ENCODE measurements around the gene LBHD1.
A peak's percentile ranks its signal among the peaks of the same experiment; 100 is the strongest.
"Not testable (repeated sequence)": the region's sequence is repeated elsewhere in the genome, so short reads cannot be mapped to it uniquely, and the experiment has no call there.

LBHD1 gene

DNA sequence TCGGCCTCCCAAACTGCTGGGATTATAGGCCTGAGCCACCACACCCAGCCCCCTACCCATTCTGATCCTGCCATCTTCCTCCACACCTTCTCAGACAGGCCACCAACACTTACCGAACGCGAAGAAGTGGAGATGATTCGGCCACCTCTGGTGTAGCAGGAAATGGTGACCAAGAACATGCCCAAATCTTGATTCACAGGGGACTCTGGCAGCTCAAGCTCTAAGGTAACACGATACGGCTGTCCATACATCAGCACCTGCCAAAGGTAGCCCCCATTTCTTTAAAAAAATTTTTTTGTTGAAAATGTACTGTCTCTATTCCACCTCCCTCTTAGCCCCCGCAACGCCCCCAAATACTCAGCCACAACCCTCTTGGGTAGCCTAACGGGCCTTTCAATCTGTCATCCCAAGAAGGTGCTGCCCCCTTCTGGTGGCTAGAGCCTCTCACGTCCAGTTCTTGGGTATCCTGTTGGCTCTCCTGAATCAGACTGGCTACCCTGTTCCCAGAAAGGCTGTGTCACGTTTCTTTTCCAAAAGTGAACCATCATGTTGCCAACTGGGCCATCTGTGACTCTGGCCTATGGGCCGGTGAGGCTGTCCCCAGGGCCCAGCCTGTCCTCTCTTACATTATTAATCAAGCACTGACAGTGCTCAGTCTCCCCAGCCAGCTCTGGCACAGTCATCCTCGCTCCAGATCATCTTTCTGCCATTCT lies 22.5 kb upstream of the LBHD1 start:
- DNase-seq (ENCODE audit: low read depth, low spot score) = peak; percentile 68

DNA sequence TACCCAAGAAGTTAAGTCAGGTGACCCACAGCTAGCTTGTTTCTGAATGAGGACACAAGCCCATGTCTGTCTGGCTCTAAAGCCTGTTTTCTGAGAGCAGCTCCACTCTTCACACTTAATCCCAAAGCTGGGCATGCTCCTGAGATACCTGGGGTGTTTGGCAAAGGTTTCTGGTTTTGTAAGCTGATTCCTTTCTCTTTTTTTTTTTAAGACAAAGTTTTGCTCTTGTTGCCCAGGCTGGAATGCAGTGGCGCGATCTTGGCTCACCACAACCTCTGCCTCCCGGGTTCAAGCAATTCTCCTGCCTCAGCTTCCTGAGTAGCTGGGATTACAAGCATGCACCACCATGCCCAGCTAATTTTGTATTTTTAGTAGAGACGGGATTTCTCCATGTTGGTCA lies 21.6 kb upstream of the LBHD1 start:
- DNase-seq (ENCODE audit: low read depth, low spot score) = not testable (repeated sequence)

DNA sequence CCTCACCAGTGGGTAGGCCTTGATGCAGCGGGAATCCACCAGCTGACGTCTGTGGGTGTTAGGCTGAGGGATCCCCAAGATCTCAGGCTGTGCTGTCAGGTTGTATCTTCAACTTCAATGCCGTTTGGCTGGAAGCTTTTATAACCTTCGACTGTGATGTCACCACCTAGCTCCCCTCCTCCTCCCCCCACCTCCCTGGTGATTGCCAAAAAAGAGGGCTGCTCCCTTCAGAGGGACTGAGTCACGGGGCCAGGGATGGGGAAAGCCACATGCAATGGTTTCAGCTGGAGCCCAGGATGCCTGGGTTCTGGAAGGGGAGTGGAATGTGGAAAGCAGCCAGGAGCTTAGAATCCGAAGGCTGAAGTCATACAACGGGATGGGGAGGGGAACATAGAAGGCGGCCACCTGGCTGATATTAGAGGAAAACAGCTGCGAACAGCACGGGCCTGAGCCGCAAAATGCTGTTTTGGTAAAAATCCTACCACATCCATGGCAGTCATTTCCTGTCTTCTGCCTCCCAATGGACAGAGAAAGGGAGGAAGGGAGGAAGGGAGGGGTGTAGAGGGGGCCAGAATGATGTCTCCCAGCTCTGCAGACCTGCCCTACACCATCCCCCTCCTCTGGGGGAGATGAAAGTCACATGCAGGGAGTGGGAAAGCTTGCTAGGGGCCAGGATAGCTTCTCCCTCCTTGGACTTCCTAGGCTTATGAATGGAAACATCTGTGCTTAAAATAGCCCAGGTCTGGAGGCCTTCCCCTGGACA lies 17.5 kb upstream of the LBHD1 start, which contains the start of gene LRRN4CL:
TSS of gene LRRN4CL (minus strand) at position 110 of the 763 bp plus-strand sequence. CDS start 1,022 bp downstream, outside the sequence.
- no peak for DNase-seq (ENCODE audit: low read depth, low spot score)

DNA sequence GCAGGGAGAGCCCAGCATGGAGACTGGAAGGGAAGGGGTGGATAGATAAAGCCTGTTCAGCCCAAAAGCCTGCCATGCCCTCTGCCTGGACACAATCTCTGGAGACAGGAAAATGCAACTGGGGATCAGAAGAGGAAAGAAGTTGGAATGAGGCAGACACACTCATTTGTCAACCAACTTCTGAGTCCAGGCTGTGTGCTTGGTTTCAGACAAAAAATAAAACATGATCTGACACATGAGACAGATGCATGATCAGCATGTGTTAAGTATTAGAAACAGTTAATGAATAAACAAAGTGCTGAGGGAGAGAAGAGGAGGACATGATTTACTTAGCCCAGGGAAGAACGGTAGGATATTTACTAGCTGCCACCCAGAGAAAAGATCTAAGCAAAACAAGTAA lies 16.4 kb upstream of the LBHD1 start:
- no peak for DNase-seq (ENCODE audit: low read depth, low spot score)

DNA sequence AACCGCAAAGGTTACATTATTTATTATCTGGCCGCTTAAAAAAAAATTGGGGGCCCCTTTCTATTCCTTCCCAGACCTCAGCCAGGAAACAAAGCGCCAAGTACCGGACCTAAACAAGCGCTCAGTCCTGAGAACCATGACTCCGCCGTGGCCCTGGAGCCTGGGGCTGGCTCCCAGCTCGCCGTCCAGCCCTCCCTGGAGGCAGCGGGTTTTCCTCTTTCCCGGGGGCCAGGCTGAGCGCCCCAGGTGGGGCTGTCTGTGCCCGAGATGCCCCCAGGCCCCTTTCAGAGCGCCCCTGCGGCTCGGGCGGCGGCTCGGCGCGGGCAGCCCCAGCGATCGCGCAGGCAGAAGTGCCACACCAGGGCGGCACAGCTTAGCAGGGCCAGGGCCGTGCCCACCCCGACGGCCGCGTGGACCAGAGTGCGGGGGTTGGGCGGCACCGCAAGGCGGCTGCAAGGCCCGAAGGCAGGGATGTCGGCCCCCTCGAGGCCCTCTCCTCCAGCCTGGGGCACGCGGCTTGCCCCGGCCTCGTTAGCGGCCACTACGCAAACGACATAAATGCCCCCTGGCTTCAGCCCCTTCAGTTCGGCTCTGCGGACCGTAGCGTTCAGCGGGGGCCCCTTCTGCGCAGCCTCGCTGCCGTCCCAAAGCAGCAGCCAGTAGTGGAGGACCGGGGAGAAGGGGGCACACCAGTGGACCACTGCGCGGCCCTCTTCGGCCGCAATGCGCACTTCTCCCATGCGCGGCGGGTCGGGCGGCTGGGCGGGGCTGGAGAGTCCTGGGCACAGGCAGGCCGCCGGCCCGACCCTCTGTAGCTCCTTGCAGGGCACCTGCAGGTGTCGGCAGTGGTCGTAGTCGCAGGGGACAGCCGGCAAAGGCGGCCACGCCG lies 15.7 kb upstream of the LBHD1 start:
- no peak for DNase-seq (ENCODE audit: low read depth, low spot score)

DNA sequence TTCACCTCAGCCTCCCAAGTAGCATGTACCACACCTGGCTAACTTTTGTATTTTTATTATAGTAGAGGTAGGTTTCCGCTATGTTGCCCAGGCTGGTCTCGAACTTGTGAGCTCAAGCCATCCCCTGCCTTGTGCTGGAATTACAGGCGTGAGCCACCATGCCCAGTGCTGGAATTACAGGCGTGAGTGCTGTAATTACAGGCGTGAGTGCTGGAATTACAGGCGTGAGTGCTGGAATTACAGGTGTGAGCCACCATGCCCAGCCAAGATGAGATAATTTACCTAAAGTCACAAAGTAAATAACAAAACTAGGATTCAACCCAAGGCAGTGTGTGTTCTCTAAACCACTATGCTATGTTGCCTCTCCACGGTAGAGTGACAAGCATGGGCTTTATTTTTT lies 10.5 kb upstream of the LBHD1 start:
- DNase-seq (ENCODE audit: low read depth, low spot score) = no peak

DNA sequence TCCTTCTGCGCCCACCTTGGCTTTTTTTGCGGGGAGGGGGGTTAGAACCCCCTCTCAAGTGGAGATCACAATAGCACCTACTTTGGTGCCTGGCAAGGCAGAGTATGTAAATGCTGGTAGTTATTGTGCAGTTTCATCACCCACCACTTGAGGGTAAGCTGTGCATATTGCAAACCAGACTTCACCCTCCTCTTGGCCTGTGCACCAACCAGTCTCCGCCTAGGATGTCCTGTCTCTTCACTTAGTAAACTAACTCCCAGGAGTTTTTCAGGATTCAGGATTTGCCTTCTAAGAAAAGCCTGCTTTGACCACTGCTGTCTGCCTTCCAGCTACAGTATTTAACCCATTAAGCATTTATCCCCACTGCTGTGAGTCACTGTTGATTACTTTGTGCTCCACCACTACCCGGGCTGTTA lies 8.8 kb upstream of the LBHD1 start:
- DNase-seq (ENCODE audit: low read depth, low spot score) = no peak

DNA sequence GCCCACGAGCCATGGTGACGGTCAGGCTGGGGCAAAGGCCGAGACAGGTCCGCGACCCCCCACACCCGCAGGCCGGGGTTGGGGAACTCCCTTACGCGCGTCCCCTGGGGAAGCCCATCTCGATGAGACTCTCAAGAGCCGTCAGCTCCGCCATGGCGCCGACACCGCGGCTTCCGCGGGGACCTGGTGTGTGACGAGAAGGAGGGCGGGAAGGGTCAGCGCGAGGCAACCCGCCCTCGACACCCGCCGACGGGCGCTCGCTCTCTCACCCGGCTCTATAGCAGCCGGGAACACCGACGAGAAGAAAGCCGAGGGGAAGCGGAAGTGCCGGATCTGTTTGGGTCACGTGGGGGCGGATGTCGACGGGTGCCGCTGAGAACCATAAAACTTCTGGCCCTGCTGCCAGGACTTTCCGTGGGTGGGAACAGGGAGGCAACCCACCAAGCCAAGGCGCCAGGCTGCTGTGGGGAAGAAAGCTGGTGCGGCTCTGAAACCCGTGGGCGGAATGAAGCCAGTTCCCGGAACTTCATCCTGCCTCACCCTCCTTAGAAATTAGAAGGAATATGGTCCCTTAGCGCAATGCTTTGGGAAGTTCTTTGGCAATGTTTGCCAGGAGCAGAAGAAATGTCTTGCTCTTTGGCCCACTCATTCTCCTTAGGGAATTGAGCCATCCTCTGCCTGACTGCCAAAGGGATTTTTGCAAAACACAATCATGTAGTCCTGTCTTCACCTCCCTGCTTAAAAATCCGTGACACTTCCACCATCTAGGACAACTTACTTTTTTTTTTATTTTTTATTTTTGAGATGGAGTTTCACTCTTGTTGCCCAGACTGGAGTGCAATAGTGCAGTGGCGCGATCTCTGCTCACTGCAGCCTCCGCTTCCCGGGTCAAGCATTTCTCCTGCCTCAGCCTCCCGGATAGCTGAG lies 7.0 kb upstream of the LBHD1 start, which contains the start of gene UBXN1:
TSS of gene UBXN1 (minus strand) at position 304 of the 927 bp plus-strand sequence. CDS start at position 154, 150 bp downstream.
- no peak for DNase-seq (ENCODE audit: low read depth, low spot score)

DNA sequence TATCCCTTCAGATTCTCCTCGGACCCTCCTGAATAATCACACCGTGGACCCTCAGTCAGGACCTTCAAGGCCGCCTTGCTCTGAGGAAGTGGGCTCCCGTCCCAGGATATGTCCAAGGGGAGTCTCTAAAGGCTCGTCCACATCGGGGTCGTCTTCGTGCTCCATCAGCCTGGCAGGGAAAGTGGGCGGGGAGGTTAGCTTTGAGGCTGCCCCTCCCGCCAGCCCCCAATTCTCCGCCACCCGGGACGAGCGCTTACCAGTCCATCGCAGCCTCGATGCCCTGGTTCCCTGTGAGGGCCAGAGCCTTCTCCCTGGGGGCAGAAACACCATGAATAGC lies 6.3 kb upstream of the LBHD1 start:
- DNase-seq (ENCODE audit: low read depth, low spot score) = no peak

DNA sequence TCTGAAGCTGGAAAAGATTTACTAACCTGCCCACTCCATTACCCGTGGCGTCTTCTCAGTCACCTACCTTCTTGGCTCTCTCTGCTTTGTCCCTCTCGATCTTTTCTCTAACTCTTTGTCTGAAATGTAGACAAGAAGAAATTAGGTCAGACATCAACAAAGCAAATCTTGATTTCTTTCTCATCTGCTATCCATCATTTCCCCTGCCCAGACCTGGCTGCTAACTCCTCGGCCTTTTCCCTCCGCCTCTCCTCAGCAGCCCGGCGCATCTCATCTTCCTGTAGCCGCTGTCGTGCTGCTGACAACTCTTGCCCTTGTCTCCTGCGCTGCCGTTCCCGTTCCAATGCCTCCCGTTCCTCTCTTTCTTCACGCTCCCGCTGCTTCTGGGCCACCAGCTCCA lies 5.6 kb upstream of the LBHD1 start:
- DNase-seq (ENCODE audit: low read depth, low spot score) = no peak

DNA sequence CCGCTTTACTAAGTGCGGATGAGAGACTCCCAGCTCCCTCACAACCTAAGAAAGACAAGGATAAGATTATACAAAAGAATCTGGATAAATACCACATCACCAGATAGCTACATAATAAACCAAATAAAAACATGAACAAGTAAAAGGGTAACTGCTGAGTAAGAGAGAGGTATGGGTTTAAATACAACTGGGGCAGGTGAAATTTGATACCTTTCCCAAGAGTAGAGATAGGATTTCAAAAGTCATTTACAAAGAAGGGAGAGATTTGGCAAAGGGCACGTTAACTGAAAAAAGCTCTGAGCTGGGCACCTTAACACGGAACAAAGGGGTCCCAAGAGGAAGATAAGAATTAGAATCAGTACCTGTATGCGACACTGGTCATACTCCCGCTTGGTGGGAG lies 5.1 kb upstream of the LBHD1 start:
- DNase-seq (ENCODE audit: low read depth, low spot score) = no peak

DNA sequence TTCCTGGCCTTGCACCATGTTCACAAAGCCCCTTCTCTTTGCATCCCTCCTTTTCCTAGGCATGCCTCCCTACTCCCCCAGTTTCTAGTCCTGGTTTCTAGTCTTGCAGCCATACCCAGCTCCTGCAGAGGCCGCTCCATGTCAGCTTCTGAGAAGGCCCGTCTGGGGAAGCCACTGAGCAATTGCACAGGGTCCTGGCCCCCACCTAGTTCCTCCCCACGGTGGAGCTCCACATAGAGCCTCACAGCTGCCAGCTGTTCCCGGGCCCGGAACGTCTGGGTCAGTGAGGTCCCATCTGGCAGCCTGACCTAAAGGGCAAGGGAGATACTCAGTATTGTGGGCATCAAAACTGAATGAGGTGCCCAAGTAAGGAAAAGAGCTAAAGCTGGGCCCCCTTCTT lies 4.6 kb upstream of the LBHD1 start:
- DNase-seq (ENCODE audit: low read depth, low spot score) = no peak

DNA sequence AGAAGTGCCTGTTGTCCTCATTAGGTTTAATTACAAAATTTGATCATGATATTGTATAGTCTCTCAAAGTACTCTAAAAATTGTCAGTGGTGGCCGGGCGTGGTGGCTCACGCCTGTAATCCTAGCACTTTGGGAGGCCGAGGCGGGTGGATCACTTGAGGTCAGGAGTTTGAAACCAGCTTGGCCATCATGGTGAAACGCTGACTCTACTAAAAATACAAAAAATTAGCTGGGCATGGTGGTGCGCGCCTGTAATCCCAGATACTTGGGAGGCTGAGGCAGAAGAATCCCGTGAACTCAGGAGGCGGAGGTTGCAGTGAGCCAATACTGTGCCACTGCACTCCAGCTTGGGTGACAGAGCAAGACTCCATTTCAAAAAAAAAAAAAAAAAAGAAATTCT lies 3.3 kb upstream of the LBHD1 start:
- not testable (repeated sequence) for DNase-seq (ENCODE audit: low read depth, low spot score)

DNA sequence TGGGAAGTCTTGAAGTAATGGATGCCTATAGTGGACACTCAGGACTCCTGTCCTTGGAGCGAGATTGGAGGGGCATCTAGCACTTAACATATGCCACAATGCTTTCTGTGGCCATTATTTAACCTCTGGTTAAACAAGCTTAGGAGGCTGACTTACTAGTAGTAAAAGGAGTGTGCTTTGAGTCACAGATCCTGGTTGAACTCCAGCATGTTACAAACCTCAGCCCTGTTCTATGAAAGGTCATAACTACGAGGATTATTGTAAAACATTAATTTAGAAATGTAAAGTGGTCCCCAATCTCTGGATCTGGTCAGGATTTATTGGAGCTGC lies 1.1 kb upstream of the LBHD1 start:
- DNase-seq (ENCODE audit: low read depth, low spot score) = no peak

DNA sequence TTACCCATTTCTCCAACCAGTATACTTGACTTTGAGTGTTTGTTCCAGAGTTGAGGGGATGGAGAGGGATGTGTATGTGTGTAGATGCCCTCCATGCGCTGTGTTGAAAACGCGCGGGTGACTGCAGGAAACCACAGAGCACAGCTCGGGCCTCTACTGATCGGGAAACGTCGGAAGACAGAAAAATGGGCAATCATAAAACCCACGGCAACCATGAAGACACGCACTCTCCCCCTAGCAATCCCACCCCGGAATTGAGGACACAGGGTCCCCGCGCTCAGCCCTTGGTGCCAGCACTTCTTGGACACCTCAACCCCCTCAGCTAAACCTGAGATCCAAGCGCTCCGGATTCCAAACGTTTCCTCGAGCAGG lies 845 bp downstream of the LBHD1 start:
- DNase-seq (ENCODE audit: low read depth, low spot score) = no peak

DNA sequence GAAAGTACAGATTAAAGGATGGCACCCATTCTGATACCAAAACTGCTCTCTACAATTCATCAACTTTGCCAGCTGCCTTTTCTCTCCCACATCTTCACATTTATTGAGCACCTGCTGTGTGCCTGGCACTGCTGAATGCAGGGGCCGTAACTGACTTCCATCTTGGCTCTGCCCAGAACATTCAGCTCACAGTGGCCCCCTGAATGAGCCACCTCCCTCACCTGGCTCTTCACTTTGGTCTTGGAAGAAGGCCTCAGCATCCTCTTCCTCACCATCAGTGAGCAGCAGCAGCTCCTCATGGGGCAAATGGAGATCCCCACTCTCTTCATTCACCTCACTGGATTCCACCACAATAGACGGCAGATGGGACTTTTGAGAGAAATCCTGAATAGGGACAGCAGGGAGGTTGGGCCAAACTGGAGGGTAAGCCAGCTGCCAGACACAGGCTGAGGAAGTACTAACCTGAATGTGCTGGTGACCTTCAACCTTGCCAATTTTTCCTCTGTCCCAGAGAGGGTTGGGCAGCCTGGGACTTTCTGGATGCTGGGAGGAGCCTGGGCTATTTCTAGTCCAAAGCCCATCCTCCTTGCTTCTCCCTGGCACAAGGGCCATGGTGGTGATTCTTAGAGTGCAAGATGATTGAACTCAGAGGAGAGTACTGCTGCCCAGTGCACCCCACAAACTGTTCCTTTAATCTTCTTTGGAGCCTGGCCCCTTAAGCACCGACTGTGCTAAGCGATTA lies 2.5 kb downstream of the LBHD1 start:
- DNase-seq (ENCODE audit: low read depth, low spot score) = no peak

DNA sequence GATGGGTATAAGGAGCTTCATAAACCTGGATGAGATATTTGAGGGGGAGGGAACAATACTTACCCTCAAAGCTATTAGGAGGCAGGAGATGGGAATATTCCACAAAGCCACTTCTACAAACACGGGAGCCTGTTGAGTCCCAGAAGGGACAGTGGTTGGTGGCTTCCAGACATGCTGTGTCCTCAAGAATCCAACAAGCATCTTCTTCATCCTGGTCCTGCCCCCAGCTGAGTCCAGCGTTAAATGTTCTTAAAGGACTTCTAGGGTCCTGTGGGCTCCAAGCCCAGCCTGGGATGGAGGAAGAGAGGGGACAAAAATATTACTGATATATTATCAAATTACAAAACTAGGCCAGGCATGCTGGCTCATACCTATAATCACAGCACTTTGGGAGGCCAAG lies 4.6 kb downstream of the LBHD1 start:
- DNase-seq (ENCODE audit: low read depth, low spot score) = no peak

DNA sequence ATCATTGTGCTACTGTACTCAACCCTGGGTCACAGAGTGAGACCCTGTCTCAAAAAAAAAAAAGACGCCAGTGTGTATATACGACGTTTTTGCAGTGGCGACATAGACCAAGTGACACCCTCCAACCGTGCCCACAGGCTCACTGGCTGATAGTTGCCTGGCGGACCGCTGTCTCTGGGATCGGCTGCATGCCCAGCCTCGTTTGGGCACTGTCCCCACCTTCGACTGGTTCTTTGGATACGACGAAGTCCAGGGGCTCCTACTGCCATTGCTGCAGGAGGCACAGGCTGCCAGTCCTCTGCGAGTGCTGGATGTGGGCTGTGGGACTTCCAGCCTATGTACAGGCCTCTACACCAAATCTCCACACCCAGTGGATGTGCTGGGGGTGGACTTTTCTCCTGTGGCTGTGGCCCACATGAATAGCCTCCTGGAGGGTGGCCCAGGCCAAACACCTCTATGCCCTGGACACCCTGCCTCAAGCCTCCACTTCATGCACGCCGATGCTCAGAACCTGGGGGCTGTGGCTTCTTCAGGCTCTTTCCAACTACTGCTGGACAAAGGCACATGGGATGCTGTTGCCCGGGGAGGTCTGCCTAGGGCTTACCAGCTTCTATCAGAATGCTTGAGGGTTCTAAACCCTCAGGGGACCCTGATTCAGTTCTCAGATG lies 5.7 kb downstream of the LBHD1 start:
- DNase-seq (ENCODE audit: low read depth, low spot score) = no peak

DNA sequence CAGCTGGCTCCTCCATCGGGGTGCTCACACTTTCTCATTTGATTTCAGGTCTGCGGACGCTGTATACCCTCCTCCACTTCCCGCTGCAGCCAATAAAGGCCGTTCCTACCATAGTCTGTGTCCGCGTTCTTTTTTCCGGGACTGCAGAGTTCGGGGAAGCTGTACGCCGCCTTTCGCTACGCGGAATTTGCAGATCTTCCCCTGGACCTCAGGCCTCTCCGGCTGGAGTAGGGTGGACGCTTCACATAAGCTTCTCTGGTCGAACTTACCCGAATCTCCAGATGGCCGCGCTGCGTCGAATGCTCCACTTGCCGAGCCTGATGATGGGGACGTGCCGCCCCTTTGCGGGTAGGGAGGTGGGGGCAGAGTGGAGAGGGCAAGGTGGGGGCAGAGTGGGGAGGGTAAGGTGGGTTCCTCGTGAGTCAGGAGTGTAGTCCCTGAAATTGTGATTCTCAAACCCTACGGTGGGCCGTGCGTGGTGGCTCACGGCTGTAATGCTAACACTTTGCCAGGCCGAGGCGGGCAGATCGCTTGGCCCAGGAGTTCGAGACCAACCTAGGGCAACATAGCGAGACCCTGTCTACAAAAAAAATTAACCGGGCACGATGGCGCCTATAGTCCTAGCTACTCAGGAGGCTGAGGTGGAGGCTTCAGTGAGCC lies 6.3 kb downstream of the LBHD1 start:
- no peak for DNase-seq (ENCODE audit: low read depth, low spot score)

Measured in iPS DF 19.7 (cell line).